Mesendoderm (in vitro differentiated cells): ENCODE measurements around the gene BLTP3A. TPM values are rescaled to one million over a fixed set of nuclear protein-coding genes. Genes with fewer than 3 reads are reported as not detected.

Experiments
- DNase-seq: peaks from one replicate; pipeline ENCODE4 v3.0.0; 2013
- H2AK5ac ChIP-seq: 2 replicates; pipeline ENCODE4 v1.6.1; 2013; ENCODE audit warnings: low read length, inconsistent platforms
- H2BK120ac ChIP-seq: 2 replicates; pipeline ENCODE4 v1.6.1; 2013; ENCODE audit warnings: low read depth, mild to moderate bottlenecking, low read length, moderate library complexity, mixed read lengths
- H2BK15ac ChIP-seq: replicated peaks from 2 replicates; pipeline ENCODE4 v1.6.1; 2013; ENCODE audit warnings: low read depth, mild to moderate bottlenecking, moderate library complexity
- H2BK5ac ChIP-seq: 2 replicates; pipeline ENCODE4 v1.6.1; 2013; ENCODE audit warnings: low read length, inconsistent platforms
- H3K18ac ChIP-seq: 2 replicates; pipeline ENCODE4 v1.6.1; 2013; ENCODE audit warnings: mild to moderate bottlenecking, low read length, mixed read lengths
- H3K23ac ChIP-seq: one replicate; pipeline ENCODE4 v1.6.1; 2013; ENCODE audit warnings: low read length
- H3K27ac ChIP-seq: 2 replicates; pipeline ENCODE4 v1.5.1; 2013; ENCODE audit warnings: low read depth, mild to moderate bottlenecking, inconsistent platforms, low read length, moderate library complexity
- H3K27me3 ChIP-seq: 2 replicates; pipeline ENCODE4 v1.6.1; 2013; ENCODE audit warnings: low read length, control low read depth, mild to moderate bottlenecking, inconsistent platforms; ENCODE audit not compliant: insufficient read depth, poor library complexity
- H3K36me3 ChIP-seq: 2 replicates; pipeline ENCODE4 v1.6.1; 2013; ENCODE audit warnings: low read length, inconsistent platforms; ENCODE audit not compliant: control insufficient read depth, insufficient read depth
- H3K4ac ChIP-seq: one replicate; pipeline ENCODE4 v1.6.1; 2013; ENCODE audit warnings: low read depth, mild to moderate bottlenecking, low read length, moderate library complexity
- H3K4me1 ChIP-seq: 2 replicates; pipeline ENCODE4 v1.6.1; 2013; ENCODE audit warnings: low read depth, low read length, inconsistent platforms; ENCODE audit not compliant: control insufficient read depth
- H3K4me2 ChIP-seq: 2 replicates; pipeline ENCODE4 v1.6.1; 2013; ENCODE audit warnings: low read length
- H3K4me3 ChIP-seq: 2 replicates; pipeline ENCODE4 v1.5.1; 2013; ENCODE audit warnings: mild to moderate bottlenecking, low read length
- H3K56ac ChIP-seq: one replicate; pipeline ENCODE4 v1.6.1; 2013; ENCODE audit warnings: low read length
- H3K79me1 ChIP-seq: 2 replicates; pipeline ENCODE4 v1.6.1; 2013; ENCODE audit warnings: low read length, inconsistent platforms
- H3K79me2 ChIP-seq: 2 replicates; pipeline ENCODE4 v1.6.1; 2013; ENCODE audit warnings: mild to moderate bottlenecking, low read length; ENCODE audit not compliant: control insufficient read depth, insufficient read depth
- H3K9ac ChIP-seq: 2 replicates; pipeline ENCODE4 v1.6.1; 2013; ENCODE audit warnings: low read length, inconsistent platforms
- H4K5ac ChIP-seq: one replicate; pipeline ENCODE4 v1.6.1; 2013; ENCODE audit warnings: low read length
- H4K8ac ChIP-seq: one replicate; pipeline ENCODE4 v1.6.1; 2013; ENCODE audit warnings: low read depth, mild to moderate bottlenecking, control low read depth, low read length, moderate library complexity
- WGBS: extraction: QIAGEN DNeasy Blood & Tissue Kit; methylation state at CpG from one replicate; pipeline ENCODE4 v1.1.7; 2013; ENCODE audit warnings: low lambda C conversion rate, missing lambda C conversion rate; ENCODE audit not compliant: insufficient coverage; ENCODE audit errors: extremely low coverage; 5-methylcytosine and 5-hydroxymethylcytosine counted together
- small RNA-seq: library from polyadenylated mRNA; stranded (forward); fragments of <200 nt; extraction: miRNeasy Mini kit (QIAGEN cat#:217004); gene quantifications from one replicate; pipeline ENCODE3, GENCODE V24; 2013; ENCODE audit not compliant: insufficient read depth

Gene BLTP3A

DNA sequence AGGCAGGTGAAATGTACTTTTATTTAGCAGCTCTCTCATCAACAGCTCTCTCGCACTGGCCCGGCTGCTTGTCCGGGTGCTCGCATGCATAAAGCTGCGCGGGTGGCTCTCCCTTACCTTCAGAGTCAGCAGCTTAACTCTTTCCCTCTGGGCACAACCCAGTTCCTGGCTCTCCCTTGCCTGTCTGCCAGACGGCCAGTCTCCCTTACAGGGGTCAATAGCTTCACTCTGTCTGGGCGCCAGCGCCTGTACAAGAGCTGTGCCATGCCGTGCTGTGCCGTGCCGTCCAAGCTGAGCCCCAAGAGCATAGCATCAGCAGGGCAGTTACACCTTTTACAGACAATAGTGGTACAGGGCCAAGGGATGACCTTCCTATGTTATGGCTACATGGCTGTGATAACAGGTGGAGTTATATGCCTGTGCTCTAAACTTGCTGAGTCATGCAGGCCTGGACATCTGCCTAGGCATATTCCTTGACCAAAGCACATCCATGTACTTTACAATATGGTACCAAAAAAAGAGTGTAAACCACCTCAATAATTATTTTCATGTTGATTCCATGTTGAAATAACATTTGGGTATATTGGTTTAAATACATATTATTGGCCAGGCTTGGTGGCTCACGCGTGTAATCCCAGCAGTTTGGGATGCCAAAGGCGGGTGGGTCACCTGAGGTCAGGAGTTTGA, 47.9 kb downstream of the BLTP3A start:
- Histone ChIP-seq H3K4me2 (no peak overlapping the region), H3K4ac (no peak overlapping the region), H3K18ac (no peak overlapping the region), H3K27ac (no peak overlapping the region), H4K5ac (no peak overlapping the region), H3K4me3 (no peak overlapping the region), H3K4me1 (no peaks in the 10 kb centered on the region), H3K9ac (no peak overlapping the region), H2BK15ac (no peak overlapping the region), H3K56ac (no peak overlapping the region), H3K79me1 (no peaks in the 10 kb centered on the region), H4K8ac (no peak overlapping the region), H3K36me3 (no peaks in the 10 kb centered on the region), H2BK120ac (no peak overlapping the region), H3K23ac (no peak overlapping the region), H3K79me2 (no peaks in the 10 kb centered on the region), H3K27me3 (no peaks in the 10 kb centered on the region), H2AK5ac (no peak overlapping the region), H2BK5ac (no peak overlapping the region)
- no peak for DNase-seq
- WGBS, result no CpG with 5 or more reads among the region's 15 CpGs

Small RNAs within 50 kb of the gene (small RNA-seq; reads per million reads assigned to genes)
- gene RF00019, result not detected
